ENCODE data around the gene ERC2.

Gene ERC2

GRCh38 chr3:55675478-55675877 is 792.8 kb downstream of the ERC2 start:
- no peak for DNase-seq (ENCODE audit: low spot score)

- DNase-seq (ENCODE audit: low spot score), result no peak
Observed at GRCh38 chr3:55673764-55674163, 794.5 kb downstream of the ERC2 start.

GRCh38 chr3:55669133-55669532 is 799.1 kb downstream of the ERC2 start:
- DNase-seq (ENCODE audit: low spot score), result no peak

- no peak for DNase-seq (ENCODE audit: low spot score)
Observed at GRCh38 chr3:55668359-55668758, 799.9 kb downstream of the ERC2 start.

GRCh38 chr3:55664387-55664786 is 803.9 kb downstream of the ERC2 start:
- DNase-seq (ENCODE audit: low spot score), result no peak

GRCh38 chr3:55662683-55663082 is 805.6 kb downstream of the ERC2 start:
- DNase-seq (ENCODE audit: low spot score), result peak; percentile 18

- DNase-seq (ENCODE audit: low spot score), result no peak
Observed at GRCh38 chr3:55661571-55661970, 806.7 kb downstream of the ERC2 start.

- DNase-seq (ENCODE audit: low spot score), result no peak
Observed at GRCh38 chr3:55661141-55661540, 807.1 kb downstream of the ERC2 start.

GRCh38 chr3:55660642-55661041 is 807.6 kb downstream of the ERC2 start:
- no peak for DNase-seq (ENCODE audit: low spot score)

- no peak for DNase-seq (ENCODE audit: low spot score)
Observed at GRCh38 chr3:55659701-55660100, 808.6 kb downstream of the ERC2 start.

- DNase-seq (ENCODE audit: low spot score), result no peak
Observed at GRCh38 chr3:55658690-55659562, 809.3 kb downstream of the ERC2 start.

GRCh38 chr3:55658270-55658669 is 810.0 kb downstream of the ERC2 start:
- no peak for DNase-seq (ENCODE audit: low spot score)

- DNase-seq (ENCODE audit: low spot score), result no peak
Observed at GRCh38 chr3:55655544-55655943, 812.7 kb downstream of the ERC2 start.

- no peak for DNase-seq (ENCODE audit: low spot score)
Observed at GRCh38 chr3:55654123-55654760, 814.0 kb downstream of the ERC2 start.

GRCh38 chr3:55651011-55651410 is 817.3 kb downstream of the ERC2 start:
- no peak for DNase-seq (ENCODE audit: low spot score)

- no peak for DNase-seq (ENCODE audit: low spot score)
Observed at GRCh38 chr3:55650011-55650410, 818.3 kb downstream of the ERC2 start.

- no peak for DNase-seq (ENCODE audit: low spot score)
Observed at GRCh38 chr3:55649554-55649953, 818.7 kb downstream of the ERC2 start.

- no peak for DNase-seq (ENCODE audit: low spot score)
Observed at GRCh38 chr3:55648591-55649318, 819.5 kb downstream of the ERC2 start.

GRCh38 chr3:55647670-55648069 is 820.6 kb downstream of the ERC2 start:
- DNase-seq (ENCODE audit: low spot score), result no peak

GRCh38 chr3:55647063-55647462 is 821.2 kb downstream of the ERC2 start:
- no peak for DNase-seq (ENCODE audit: low spot score)

- DNase-seq (ENCODE audit: low spot score), result no peak
Observed at GRCh38 chr3:55646121-55646520, 822.1 kb downstream of the ERC2 start.

- DNase-seq (ENCODE audit: low spot score), result no peak
Observed at GRCh38 chr3:55645422-55645821, 822.8 kb downstream of the ERC2 start.

GRCh38 chr3:55643283-55643682 is 825.0 kb downstream of the ERC2 start:
- DNase-seq (ENCODE audit: low spot score), result no peak

Data from AG08396 (cell line).